ENCODE results near the gene RPUSD1. TPM values are rescaled to one million over a fixed set of nuclear protein-coding genes. Genes with fewer than 3 reads are reported as not detected.
A peak's percentile ranks its signal among the peaks of the same experiment; 100 is the strongest.

The RPUSD1 gene
- total RNA-seq, 1 experiment from 2014 or later = 45.1 TPM

DNA sequence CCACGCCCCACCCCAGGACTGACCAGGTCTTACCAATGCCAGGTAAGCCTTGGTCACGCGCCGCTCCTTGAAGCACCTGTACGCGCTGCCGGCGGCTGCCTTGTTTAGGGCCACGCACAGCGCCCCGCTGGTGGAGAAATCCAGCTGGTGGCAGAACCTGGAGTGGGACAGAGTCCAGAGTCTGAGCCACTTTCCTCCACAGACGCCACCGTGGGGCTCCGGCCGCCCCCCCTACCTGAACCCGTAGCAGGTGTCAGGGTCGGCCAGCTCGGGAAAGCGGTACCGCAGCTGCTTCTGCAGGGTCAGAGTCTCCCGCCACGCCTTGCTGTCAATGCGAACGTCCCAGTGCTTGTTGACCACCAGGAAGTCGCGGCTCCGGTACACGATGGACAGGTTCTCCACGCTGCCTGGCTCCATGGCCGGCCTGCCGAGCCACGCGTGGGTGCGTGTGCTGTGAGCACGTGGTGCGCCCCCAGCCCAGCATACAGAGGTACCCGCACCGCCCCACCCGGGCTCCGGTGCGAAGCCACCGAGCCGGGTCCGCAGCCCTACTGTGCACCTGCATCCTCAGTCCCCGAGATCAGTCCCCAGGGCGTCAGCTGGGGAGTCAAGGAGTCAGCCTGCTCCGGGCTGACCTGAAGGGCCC, 737 bp downstream of the RPUSD1 start:
- Mint-ChIP-seq H3K4me3 (peak overlapping the region; percentile 83), H3K4me1 (no peaks in the 10 kb centered on the region), H3K36me3 (peaks cover 11% of the 10 kb centered on the region), H3K9me3 (no peaks in the 10 kb centered on the region), H3K27ac (no peak overlapping the region; the same call in 1 of the 2 replicates), H3K27me3 (ENCODE audit: low read depth) (no peaks in the 10 kb centered on the region)
- no peak for DNase-seq (ENCODE audit: low spot score)
- ChIA-PET CTCF (interaction anchor here (1.0 to 3.0 kb wide), 14 partner anchors 13 to 270 kb away, joined by 4 to 22 read pairs (median 8); partner anchors contain the start of genes ANTKMT, CIAO3, GNG13 and METRN), POLR2A (interaction anchor here (0.7 to 2.7 kb wide), 4 partner anchors 14 to 83 kb away, joined by 3 to 12 read pairs (median 4); partner anchors contain the start of genes ANTKMT and GNG13)
- TF ChIP-seq ZNF671 (CRISPR knock-in tag; IDR thresholded peaks at IDR 0.05) = no peak
- TF ChIP-seq, protein P1, sequence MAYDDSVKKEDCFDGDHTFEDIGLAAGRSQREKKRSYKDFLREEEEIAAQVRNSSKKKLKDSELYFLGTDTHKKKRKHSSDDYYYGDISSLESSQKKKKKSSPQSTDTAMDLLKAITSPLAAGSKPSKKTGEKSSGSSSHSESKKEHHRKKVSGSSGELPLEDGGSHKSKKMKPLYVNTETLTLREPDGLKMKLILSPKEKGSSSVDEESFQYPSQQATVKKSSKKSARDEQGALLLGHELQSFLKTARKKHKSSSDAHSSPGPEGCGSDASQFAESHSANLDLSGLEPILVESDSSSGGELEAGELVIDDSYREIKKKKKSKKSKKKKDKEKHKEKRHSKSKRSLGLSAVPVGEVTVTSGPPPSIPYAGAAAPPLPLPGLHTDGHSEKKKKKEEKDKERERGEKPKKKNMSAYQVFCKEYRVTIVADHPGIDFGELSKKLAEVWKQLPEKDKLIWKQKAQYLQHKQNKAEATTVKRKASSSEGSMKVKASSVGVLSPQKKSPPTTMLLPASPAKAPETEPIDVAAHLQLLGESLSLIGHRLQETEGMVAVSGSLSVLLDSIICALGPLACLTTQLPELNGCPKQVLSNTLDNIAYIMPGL (CRISPR knock-in tag; IDR thresholded peaks at IDR 0.05) = peak; percentile 59; the same call in 1 of the 2 replicates
- ATAC-seq = no peak; the same call in 1 of the 2 replicates

DNA sequence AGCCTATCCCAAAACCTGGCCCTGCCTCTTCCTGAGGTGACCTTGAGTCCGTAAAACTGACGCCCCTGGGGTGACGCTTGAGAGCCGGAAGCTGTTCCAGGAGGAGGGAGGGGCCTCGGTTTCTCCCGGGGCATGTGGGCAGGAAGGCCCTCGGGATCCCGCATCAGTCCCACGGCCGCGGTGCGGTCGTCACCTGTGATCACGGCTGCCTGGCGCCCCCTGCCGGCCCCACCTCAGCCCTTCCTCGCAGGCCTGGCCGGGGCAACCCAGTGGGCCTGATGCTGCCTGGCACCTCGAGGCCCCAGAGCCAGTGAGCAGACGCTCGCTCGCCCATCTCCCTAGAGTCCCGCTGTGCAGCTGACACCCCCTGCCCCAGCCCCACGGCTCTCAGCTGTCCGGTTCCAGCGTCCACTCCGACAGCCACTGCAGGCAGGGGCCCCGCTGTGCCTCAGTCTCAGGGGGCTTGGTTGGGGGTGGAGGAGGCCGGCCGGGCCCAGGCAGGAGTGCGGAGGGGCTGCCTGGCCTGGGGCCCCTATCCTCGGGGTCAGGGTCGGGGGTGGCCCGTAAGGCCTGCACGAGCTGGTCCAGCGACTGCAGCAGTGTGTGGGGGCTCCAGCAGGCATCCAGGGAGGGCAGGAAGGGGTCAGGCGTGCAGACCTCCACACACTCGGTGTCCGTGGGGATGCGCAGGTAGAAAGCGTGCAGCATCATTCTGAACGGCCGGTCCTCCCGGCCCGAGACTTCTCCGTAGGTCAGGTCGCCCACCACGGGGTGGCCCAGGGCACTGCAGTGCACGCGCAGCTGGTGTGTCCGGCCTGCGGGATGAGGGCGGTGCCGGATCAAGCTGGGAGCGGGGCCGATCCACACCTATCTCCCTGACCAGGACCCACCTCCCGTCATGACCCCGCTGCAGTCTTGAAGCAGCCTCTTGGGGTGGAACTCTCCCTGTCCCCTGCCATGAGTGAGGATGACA, 2.3 kb downstream of the RPUSD1 start:
- peak; percentile 57 for ATAC-seq
- Mint-ChIP-seq H3K27ac (no peak overlapping the region), H3K27me3 (ENCODE audit: low read depth) (no peaks in the 10 kb centered on the region), H3K4me1 (no peaks in the 10 kb centered on the region), H3K36me3 (no peaks in the 10 kb centered on the region), H3K4me3 (peak overlapping the region; percentile 40; the same call in 1 of the 2 replicates), H3K9me3 (no peaks in the 10 kb centered on the region)
- ChIA-PET CTCF (interaction anchor here (0.7 to 3.1 kb wide), 28 partner anchors 9 to 239 kb away, joined by 3 to 22 read pairs (median 6); partner anchors contain the start of genes ANTKMT, CCDC78, CIAO3 and FBXL16), POLR2A (interaction anchor here (0.8 to 1.5 kb wide), 4 partner anchors 13 to 74 kb away, joined by 3 to 4 read pairs (median 4); partner anchors contain the start of genes CIAO3 and GNG13)
- DNase-seq (ENCODE audit: low spot score) = peak; percentile 95
- TF ChIP-seq, protein P2, sequence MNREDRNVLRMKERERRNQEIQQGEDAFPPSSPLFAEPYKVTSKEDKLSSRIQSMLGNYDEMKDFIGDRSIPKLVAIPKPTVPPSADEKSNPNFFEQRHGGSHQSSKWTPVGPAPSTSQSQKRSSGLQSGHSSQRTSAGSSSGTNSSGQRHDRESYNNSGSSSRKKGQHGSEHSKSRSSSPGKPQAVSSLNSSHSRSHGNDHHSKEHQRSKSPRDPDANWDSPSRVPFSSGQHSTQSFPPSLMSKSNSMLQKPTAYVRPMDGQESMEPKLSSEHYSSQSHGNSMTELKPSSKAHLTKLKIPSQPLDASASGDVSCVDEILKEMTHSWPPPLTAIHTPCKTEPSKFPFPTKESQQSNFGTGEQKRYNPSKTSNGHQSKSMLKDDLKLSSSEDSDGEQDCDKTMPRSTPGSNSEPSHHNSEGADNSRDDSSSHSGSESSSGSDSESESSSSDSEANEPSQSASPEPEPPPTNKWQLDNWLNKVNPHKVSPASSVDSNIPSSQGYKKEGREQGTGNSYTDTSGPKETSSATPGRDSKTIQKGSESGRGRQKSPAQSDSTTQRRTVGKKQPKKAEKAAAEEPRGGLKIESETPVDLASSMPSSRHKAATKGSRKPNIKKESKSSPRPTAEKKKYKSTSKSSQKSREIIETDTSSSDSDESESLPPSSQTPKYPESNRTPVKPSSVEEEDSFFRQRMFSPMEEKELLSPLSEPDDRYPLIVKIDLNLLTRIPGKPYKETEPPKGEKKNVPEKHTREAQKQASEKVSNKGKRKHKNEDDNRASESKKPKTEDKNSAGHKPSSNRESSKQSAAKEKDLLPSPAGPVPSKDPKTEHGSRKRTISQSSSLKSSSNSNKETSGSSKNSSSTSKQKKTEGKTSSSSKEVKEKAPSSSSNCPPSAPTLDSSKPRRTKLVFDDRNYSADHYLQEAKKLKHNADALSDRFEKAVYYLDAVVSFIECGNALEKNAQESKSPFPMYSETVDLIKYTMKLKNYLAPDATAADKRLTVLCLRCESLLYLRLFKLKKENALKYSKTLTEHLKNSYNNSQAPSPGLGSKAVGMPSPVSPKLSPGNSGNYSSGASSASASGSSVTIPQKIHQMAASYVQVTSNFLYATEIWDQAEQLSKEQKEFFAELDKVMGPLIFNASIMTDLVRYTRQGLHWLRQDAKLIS (CRISPR knock-in tag; IDR thresholded peaks at IDR 0.05; ENCODE audit: borderline replicate concordance) = no peak
- TF ChIP-seq JUN (CRISPR knock-in tag; IDR thresholded peaks at IDR 0.05) (no peak), ETV6 (CRISPR knock-in tag; IDR thresholded peaks at IDR 0.05) (no peak), E2F1 (CRISPR knock-in tag; IDR thresholded peaks at IDR 0.05) (no peak), KAT7 (CRISPR knock-in tag; IDR thresholded peaks at IDR 0.05; ENCODE audit: borderline replicate concordance) (no peak), ESRRA (CRISPR knock-in tag; IDR thresholded peaks at IDR 0.05; ENCODE audit: borderline replicate concordance) (no peak), TP53 (CRISPR knock-in tag; IDR thresholded peaks at IDR 0.05) (0 out of 2 replicates have a peak, but pooled peaks have one; percentile 51), SMAD3 (CRISPR knock-in tag; IDR thresholded peaks at IDR 0.05; ENCODE audit: borderline replicate concordance) (no peak), NR3C1 (CRISPR knock-in tag; conservative IDR thresholded peaks at IDR 0.05; ENCODE audit: low read depth) (no peak), ZNF317 (CRISPR knock-in tag; IDR thresholded peaks at IDR 0.05; ENCODE audit: borderline replicate concordance, low read depth) (no peak), ZBTB21 (CRISPR knock-in tag; IDR thresholded peaks at IDR 0.05; ENCODE audit: borderline replicate concordance) (0 out of 2 replicates have a peak, but pooled peaks have one; percentile 50), NR1H2 (CRISPR knock-in tag; IDR thresholded peaks at IDR 0.05) (no peak), FOXJ3 (CRISPR knock-in tag; IDR thresholded peaks at IDR 0.05; ENCODE audit: borderline replicate concordance) (no peak), EMX1 (CRISPR knock-in tag; IDR thresholded peaks at IDR 0.05) (no peak), TEAD1 (CRISPR knock-in tag; IDR thresholded peaks at IDR 0.05) (no peak), NFYB (CRISPR knock-in tag; conservative IDR thresholded peaks at IDR 0.05; ENCODE audit: low read depth) (no peak), CBFB (CRISPR knock-in tag; IDR thresholded peaks at IDR 0.05; ENCODE audit: low read depth) (0 out of 2 replicates have a peak, but pooled peaks have one; percentile 84), ZNF232 (CRISPR knock-in tag; IDR thresholded peaks at IDR 0.05) (no peak), FOXK1 (CRISPR knock-in tag; IDR thresholded peaks at IDR 0.05) (no peak), IRF2 (CRISPR knock-in tag; IDR thresholded peaks at IDR 0.05; ENCODE audit: borderline replicate concordance, low read depth) (no peak)
- TF ChIP-seq, protein P3, sequence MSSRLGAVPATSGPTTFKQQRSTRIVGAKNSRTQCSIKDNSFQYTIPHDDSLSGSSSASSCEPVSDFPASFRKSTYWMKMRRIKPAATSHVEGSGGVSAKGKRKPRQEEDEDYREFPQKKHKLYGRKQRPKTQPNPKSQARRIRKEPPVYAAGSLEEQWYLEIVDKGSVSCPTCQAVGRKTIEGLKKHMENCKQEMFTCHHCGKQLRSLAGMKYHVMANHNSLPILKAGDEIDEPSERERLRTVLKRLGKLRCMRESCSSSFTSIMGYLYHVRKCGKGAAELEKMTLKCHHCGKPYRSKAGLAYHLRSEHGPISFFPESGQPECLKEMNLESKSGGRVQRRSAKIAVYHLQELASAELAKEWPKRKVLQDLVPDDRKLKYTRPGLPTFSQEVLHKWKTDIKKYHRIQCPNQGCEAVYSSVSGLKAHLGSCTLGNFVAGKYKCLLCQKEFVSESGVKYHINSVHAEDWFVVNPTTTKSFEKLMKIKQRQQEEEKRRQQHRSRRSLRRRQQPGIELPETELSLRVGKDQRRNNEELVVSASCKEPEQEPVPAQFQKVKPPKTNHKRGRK (CRISPR knock-in tag; IDR thresholded peaks at IDR 0.05; ENCODE audit: borderline replicate concordance) = no peak
